GM12874 (cell line): ENCODE data around the gene PAAF1.

Experiments used
- TF ChIP-seq, protein P1 (sequence below): IDR thresholded peaks from 2 replicates; pipeline ENCODE4 v1.5.1; 2011; ENCODE audit warnings: low read depth, mild to moderate bottlenecking, control low read depth, low read length, moderate library complexity; ENCODE audit not compliant: insufficient read depth

PAAF1 gene

DNA sequence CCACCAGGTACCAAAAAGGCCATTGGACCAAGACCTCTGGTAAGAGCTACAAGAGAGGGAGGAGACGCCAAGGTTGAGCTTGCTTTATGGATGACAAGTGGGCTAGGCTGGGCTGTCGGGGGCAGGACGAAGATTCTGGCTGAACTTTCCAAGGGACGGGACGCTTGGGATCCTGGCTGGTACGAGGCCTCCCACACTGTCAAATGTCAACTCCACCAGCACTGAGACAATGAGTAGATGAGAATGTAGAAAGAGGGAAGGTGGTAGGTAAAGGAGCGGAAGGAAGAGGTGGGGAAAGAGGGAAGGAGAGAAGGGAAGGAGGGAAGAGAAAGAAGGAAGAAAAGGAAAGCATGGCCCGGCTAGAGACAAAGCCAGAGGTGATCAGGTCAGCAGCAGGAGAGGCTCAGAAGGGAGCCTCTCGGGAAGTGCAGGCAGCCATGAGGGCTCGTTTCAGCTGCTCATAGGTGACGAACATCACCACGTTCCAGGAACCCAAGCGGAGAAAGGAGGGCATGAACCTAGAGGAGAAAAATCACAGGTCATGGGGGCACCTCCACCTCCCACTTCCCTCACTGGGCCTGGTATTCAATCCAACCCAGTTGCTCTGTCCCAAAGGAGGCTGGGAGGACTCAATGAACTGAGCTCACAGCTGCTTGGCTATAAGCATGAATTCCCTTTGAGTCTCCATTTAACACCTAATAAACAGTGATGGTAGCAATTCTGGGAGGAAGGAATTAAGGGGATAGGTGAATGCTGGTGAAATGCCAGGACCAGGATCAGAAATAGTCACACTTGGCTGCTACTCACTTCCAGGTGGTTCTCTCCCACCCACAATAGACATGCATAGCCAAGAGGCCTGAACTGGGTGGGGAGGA is 98.0 kb downstream of the PAAF1 start:
- TF ChIP-seq, protein P1, sequence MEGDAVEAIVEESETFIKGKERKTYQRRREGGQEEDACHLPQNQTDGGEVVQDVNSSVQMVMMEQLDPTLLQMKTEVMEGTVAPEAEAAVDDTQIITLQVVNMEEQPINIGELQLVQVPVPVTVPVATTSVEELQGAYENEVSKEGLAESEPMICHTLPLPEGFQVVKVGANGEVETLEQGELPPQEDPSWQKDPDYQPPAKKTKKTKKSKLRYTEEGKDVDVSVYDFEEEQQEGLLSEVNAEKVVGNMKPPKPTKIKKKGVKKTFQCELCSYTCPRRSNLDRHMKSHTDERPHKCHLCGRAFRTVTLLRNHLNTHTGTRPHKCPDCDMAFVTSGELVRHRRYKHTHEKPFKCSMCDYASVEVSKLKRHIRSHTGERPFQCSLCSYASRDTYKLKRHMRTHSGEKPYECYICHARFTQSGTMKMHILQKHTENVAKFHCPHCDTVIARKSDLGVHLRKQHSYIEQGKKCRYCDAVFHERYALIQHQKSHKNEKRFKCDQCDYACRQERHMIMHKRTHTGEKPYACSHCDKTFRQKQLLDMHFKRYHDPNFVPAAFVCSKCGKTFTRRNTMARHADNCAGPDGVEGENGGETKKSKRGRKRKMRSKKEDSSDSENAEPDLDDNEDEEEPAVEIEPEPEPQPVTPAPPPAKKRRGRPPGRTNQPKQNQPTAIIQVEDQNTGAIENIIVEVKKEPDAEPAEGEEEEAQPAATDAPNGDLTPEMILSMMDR, result no peak

- TF ChIP-seq, protein P1, result no peak
These were observed 98.6 kb downstream of the PAAF1 start for GRCh38 chr11:73975479-73975757.

DNA sequence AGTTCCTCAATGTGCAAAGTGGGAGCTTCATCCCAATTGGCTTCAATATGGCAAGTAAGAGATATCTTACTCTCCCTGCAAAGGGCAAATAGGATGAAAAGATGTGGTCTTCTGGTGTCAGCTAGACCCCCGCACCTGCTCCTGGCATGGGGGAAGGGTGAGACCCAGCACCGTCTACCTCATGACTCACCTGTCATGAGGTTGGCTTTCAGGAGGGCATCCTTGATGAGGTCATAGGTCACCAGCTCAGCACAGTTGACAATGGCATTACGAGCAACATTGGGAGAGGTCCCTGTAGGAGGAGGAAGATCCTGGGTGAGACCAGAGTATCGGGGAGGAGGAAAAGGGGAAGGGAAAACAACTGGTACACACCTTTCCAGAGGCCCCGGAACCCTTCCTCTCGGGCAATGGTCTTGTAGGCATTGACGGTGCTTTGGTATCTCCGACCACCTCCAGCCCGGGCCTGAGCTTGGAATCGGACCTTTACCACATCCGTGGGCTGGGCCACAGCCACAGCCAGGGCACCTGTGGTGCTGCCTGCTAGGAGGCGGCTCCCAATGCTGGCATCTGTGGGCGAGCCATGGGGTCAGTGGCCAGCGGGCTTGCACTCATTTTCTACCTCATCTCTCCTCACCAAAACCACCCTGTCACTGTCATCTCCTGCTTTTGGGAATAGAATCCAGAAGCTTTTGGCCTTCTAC is 99.8 kb downstream of the PAAF1 start:
- TF ChIP-seq, protein P1, result no peak

DNA sequence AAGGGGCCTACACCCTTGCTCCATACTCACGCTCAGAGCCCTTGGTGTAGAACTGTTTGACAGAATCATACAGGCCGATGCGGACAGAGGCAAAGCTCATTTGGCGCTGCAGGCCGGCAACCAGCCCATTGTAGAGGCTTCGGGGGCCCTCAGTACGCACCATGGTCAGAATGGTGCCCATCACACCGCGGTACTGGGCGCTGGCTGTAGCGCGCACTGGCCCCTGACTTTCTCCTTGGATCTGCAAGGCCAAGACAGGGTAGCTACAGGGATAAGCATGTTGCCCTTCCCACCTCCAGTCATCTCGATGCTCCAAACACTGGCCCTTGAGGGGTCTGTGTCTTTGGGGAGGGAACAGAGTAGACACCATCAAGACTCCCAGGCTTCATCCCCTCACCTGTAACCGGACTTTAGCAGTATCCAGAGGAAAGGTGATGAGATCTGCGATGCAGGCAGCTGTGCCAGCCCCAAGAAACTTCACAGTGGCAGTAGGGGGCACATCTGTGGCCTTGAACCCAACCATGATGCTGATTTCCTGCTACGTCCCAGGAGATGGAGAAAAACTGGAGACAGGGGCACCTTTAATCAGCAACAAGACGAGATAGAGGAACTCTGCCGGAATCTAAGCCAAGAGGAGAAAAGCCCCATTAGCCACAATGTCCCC is 101.2 kb downstream of the PAAF1 start:
- TF ChIP-seq, protein P1, result no peak

DNA sequence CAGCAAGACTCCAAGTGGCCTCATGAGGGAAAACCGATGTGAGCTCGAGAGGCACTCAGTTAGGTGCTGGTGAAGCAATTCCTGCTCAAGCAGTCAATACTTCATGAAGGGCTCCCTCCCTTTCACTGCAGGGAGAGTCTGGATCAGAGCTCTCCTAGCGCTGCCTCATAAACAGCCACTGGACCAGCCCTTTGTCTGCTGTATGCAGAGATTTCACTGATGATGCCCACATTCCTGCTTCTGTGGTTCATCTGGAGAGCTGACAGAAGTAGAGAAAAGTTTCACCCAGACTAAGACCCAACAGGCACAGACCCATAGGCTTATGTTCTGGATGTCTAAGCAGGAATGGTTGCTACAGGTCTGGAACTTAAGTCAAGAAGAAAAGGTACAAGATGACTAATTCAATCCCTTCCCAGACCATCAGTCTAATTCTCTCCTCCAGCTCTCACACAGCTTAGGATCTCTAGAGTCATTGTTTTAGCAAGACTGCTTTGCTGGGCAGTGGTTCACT is 101.8 kb downstream of the PAAF1 start:
- TF ChIP-seq, protein P1, result no peak

- TF ChIP-seq, protein P1, result no peak
These were observed 103.5 kb downstream of the PAAF1 start for GRCh38 chr11:73980001-73980961.
